Measurements from ENCODE around the gene FRMD4A.

DNA sequence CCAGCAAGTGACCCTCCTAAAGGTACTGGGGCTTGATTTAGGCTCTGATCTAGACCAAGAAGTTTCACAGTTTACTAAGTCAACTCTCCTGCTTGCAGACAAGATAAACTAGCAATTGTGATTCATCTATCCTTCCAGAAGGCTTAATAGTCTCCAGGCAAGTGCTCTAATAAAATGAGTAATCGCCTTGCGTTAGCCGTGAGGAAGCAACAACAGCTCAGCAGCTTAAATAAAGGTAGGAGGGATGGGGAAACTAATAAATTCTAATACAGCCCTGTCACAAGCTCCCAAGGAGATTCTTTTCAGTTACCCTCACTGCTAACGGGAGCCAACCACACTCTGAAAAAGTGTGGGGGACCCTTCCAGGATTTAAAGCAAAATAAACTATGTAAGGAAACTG is 48.4 kb downstream of the FRMD4A start:
- no peak for TF ChIP-seq EZH2phosphoT487 (IDR thresholded peaks at IDR 0.05; ENCODE audit: borderline replicate concordance, low read depth, low read length)
- TF ChIP-seq, protein P1, sequence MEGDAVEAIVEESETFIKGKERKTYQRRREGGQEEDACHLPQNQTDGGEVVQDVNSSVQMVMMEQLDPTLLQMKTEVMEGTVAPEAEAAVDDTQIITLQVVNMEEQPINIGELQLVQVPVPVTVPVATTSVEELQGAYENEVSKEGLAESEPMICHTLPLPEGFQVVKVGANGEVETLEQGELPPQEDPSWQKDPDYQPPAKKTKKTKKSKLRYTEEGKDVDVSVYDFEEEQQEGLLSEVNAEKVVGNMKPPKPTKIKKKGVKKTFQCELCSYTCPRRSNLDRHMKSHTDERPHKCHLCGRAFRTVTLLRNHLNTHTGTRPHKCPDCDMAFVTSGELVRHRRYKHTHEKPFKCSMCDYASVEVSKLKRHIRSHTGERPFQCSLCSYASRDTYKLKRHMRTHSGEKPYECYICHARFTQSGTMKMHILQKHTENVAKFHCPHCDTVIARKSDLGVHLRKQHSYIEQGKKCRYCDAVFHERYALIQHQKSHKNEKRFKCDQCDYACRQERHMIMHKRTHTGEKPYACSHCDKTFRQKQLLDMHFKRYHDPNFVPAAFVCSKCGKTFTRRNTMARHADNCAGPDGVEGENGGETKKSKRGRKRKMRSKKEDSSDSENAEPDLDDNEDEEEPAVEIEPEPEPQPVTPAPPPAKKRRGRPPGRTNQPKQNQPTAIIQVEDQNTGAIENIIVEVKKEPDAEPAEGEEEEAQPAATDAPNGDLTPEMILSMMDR (conservative IDR thresholded peaks at IDR 0.05; ENCODE audit: low read length): no peak
